GM18520 (cell line): Measurements from ENCODE around the gene ARL6IP1.
A peak's percentile ranks its signal among the peaks of the same experiment; 100 is the strongest.
"Not testable (repeated sequence)": the region's sequence is repeated elsewhere in the genome, so short reads cannot be mapped to it uniquely, and the experiment has no call there.

Experiments
- ATAC-seq: cut with Tn5 transposase; IDR thresholded peaks from one replicate; pipeline ENCODE4 v1.9.1; 2021; ENCODE audit not compliant: unreplicated experiment

The ARL6IP1 gene

DNA sequence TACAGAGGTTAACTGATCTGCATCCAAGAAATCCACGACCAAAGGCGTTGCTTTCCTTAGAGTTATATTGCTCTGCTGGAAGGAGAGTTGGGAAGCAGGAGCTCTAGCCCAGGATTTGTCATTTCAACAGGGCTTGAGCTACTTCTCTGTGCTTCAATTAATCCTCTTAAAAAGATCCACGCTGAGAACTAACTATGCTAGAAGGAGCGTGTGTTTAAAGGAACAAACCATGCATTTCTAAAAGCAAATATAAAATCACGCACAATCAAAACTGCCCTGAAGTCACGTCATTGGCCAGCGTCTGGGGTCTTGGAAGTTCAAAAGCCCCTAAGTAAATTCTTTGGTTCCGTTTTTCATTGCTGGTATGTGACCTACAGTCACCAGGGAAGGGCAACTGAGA, 1.1 kb downstream of the ARL6IP1 start:
- ATAC-seq: no peak

DNA sequence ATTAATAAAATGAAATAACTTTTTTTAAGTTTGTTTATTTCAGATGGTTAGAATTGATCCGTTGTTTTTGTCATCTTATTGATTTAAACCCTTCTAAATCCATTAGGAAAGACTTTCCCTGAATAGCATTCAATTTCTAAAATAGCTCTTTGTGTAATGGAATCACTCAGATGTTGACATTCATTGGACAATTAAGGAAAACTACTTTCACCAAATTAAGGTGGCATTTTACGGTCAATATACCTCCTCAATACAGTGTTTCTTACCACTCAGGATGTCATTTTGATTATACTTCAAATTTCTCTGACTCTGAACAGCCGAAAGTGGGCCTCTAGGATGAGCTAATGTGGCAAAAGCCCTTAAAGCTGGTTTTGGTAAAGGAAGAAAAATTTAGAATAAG, 1.8 kb downstream of the ARL6IP1 start:
- no peak for ATAC-seq

DNA sequence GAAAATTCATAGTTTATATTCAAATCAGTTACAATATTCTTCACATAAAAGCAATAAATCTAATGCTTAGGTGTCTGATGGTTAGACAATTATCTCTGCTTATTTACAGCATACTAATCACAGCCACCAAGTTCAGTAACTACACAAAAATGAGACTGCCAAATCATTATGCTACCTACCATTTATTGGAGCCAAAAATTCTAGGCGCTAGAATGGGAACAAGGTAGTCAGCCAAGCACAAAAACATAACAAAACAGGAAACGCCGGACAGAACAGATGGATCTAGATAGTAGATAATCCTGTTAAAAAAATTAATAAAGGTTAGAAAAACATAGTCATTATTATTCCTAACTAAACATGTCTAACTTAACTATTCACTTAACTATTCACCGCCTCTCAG, 3.6 kb downstream of the ARL6IP1 start:
- ATAC-seq: no peak

DNA sequence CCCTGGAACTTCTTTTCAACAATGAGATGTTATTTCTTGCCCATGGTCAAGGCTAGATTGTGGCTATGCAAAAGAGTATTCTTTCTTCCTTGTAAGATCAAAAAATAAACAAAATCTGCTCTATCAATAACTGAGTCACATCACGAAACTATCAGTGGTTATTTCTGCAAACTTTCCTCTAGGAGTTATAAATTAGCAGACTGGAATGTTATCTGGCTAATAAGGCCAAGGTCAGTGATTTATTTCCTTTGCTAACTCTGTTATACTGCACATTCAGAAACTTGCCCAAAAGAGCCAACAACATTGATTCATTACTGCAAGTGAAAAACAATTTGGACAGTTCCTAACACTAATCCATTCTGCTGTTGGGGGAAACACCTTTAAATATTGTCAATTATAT, 5.0 kb downstream of the ARL6IP1 start:
- ATAC-seq: no peak

DNA sequence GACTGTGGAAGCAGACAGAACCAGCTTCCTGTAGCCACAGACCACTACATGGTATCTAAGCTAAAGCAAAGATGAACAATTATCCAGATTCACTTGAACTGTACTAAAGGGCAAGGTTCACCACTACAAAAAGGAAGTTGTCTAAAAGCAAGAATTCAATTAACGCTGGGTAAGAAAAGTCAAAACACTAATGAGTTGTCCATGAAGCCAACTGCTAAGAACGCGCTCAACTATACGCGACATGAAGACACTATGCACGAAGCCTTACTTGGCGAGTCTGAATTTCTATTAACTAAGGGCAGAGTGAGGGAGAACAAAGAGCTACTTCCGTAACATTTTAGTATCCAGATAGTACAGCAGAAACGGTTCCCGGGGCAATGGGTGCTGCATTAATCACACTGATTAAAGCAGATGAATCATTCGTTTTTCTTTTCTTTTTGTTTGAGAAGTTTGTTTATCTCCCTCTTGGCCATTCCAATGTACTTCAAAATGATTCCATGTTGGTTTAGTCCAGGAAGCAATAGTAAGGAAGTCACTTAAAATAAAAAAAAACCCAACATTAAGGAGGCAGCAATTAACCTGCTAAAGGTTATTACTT, 8.4 kb downstream of the ARL6IP1 start:
- ATAC-seq: no peak

DNA sequence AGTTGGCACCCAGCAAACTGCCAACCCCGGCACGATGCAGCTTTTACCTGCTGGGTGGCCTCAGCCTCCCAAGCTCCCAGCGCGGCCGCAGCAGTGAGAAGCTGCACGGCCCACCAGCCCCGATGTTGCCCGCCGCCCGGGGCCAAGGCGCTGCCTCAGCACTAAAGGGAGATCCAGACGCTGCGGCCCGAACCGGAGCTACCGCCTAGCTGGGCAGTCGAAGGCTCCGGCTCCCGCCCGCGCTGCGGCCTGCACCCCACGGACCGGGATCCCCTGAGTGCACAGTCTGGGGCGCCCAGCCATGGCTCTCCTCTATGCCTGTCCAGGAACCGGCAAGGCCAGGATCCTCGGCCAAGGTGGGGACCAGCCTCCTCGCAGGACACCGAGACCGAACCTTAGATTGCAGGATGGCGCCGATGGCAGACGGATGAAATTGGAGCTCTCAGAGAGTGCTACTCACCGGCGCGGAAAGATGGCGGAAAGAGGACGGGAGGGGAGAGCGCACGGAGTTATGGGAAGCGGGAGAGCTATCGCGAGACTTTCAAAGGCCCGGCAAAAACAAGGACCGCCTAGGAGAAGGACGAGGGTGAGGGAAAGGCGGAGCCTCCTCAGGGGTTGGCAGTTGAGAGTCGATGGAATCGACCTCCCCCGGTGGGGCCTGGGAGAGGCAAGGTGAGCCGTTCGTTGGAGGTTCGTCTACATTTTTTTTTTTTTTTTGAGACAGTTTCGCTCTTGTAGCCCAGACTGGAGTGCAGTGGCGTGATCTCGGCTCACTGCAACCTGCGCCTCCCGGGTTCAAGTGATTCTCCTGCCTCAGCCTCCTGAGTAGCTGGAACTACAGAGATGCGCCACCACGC, 11.3 kb downstream of the ARL6IP1 start, which contains the start of gene RPS15A:
TSS of gene RPS15A (minus strand) at position 485 of the 857 bp plus-strand sequence. CDS start 1,221 bp downstream, outside the sequence.
- peak; percentile 65 for ATAC-seq

DNA sequence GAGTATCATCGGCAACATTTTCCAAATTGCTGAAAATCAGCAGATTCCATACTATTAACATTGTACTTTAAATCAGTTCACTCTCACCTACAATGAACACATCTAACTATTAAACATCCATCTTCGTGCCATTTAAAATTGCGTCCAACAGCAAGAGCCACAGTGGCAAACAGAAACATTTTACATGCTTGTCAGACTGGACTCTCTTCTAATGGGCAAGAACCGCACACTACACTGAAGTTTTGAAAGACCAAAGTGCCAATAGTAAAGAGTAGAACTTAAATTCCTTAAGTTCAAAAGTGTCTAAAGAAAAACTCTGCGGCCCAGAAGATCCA, 11.9 kb downstream of the ARL6IP1 start:
- ATAC-seq: no peak

DNA sequence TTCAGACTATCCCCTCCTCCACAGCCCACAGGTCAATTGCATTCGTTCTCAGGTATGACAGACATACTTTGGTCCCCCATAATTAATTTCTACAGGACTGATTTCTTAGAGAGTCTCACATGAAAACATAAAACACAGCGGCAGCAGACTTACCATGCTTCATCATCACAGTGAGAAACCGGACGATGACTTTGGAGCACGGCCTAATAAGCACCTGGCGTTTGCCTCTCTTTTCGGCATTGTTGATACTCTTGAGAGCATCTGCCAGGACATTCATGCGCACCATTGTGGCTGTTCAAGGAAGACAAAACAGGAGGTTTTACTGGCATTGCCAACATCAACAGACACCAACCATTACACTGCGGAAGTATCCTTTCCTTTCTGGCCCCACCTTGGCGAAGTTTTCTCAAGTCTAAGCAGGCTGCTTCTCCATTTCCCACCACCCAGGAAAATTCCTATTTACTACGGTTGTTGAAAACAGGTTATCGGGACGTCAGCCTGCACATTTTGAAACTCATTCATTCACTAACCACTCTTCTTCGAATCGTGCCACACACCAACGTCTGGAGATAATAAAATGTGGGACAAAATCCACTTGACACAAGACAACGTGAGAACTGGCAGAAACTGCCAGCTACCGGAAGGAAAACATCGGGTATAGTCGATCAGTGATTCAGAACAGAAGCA, 12.4 kb downstream of the ARL6IP1 start:
- no peak for ATAC-seq

DNA sequence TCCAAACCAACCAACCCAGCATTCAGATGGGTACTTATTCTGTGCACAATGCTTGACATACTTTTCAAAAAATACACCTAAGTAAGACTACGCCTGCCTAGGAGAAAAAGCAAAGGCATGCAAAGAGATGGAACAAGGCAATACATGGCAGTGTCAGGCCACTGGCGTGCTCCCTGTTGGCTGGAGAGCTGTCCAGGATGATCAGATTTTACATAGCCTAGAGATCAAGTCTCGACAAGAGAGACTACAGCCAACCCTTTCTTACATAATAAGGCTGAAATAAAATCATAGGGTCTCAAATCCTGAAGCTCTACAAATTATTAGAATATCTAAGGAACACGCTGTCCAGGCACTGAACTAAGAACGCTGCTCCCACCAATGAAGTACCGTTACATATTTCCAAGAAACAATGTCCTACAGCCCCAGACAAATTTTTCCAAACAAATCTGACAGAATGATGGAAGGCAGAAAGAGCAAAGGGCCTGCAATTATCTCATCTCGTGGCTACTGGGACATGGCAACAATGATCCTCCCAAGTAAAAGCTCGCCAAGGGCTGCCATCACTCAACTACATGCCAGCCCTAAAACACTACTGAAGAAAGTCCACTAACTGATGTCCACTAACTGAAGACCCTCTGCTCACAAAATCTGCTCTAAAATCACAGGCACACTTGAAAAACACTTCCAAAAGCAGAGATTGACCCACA, 16.3 kb downstream of the ARL6IP1 start:
- no peak for ATAC-seq

DNA sequence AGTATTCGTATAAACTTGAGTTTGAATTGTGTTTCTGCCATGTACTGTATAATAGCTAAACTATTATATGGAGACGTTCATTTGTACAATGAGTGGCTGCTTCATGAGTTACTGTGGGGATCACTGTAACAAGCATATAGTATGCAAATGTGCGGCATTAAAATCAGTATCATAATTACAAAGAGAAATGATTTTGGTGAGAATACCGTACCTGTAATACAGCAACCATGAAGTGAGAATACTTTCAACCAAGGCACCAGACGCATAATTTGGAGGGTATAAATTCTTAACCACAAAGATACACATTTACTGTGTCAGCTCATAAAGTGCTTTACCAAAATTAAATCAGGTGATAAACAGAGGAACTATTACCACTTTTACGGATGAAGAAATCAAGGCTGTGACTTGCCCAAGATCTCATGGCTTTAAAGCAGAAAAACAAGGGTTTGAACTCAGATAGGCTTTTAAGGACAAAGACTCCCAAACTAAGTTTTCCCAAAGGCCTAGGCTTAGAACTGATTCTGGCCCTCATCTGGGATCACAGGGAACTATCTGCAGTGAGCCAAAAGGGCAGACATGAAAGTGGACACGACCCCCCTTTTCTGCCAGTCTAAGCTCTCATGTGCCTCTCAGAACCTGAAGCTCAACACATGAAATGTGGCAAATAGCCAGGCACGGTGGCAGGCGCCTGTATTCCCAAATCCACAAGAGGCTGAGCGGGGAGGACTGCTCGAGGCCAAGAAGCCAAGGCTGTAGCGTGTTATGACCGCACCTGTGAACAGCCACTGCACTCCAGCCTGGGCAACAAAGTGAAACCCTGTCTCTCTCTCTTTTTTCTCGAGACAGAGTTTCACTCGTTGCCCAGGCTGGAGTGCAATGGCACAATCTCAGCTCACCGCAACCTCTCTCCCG, 17.7 kb downstream of the ARL6IP1 start:
- ATAC-seq: no peak

DNA sequence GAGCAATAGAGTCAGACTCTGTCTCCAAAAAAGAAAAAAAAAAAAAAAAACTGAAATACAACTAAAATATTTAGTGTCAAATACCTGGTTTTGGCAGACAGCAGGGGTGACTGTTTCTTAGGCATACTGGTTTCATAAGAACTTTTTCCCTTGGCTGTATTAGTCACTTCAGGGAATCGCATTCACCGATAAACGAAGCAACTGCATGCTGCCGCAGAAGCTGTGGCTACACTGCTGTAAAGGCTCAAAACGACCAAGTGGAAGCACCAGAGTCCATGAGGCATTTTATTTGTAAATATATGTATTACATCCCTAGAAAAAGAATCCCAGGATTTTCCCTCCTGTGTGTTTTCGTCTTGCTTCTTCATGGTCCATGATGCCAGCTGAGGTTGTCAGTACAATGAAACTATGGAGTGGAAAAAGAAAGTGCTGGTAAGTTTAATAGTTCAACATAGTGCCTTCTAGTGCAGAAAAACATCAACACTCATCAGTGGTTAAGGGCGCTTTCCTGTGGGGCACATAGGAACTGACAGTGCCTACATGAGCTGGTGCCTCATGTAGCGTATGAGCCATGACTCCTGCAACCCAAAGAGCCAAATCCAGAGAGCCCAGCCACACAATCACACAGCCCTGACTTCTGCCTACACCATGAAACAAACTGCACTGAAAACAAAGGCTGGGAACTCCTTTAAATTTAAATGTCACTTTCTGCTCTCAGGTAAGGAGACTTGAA, 18.5 kb downstream of the ARL6IP1 start:
- no peak for ATAC-seq

DNA sequence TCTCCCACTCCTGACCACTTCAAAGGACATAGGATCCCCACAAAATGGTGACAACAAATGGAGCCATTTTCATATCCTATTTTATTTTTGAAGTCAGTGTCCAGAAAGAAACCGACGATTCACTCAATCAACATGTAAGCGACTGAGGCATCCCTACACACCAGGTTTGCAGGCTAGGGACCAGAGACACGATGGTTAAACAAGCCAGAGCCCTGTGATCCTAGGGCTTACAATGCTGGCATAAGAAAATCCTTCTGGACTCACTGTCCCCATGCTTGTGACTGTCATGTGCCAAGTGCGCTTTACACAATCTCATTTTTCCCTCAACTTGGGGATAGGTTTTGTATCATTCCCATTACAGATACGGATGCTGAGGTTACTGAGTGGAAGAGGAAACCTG, 20.1 kb downstream of the ARL6IP1 start:
- not testable (repeated sequence) for ATAC-seq

DNA sequence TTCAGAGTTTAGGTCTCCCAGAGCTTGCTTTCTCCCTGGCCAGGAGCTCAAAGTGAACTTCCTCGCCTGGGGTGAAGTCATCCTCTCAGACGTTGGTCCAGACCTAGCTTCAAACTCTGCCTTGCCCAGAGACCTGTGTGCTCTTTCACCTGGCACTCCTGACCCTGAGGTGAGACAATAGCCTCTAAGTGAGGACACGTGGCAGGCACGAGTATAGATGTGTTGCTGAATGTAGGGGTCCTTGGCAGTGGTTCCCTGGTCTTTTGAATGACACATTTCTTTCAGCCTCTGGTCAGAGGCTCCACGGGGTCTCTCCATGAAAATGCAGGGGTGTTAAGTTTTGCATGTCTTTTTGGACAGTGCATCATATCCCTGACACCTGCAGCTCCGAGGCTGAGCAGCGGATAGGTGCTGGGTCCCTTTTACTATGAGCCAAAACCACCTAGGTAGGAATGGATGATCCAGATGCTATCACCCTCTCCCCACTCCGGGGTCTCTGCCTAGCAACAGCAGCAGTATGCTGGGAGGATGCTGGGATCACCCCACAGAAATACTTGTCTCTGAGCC, 20.8 kb downstream of the ARL6IP1 start:
- not testable (repeated sequence) for ATAC-seq

DNA sequence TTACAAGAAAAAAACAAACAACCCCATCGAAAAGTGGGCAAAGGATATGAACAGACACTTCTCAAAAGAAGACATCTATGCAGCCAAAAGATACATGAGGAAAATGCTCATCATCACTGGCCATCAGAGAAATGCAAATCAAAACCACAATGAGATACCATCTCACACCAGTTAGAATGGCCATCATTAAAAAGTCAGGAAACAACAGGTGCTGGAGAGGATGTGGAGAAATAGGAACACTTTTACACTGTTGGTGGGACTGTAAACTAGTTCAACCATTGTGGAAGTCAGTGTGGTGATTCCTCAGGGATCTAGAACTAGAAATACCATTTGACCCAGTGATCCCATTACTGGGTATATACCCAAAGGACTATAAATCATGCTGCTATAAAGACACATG, 23.7 kb downstream of the ARL6IP1 start:
- not testable (repeated sequence) for ATAC-seq

DNA sequence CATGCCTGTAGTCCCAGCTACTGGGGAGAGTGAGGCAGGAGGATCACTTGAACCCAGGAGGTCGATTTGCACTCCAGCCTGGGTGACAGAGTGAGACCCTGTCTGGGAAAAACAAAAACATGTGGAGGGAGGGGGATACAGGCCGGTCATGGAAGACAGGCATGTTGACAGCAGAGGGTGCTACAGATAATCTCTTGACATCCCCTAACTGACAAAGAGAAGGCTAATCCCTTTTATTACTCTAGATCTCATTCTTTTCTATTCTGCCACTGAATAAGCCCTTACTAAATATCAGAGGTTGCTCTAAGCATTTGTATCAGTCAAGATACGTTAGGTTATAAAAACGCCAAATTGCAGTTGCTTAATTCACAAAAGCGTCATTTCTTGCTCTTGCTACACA, 25.0 kb downstream of the ARL6IP1 start:
- not testable (repeated sequence) for ATAC-seq

DNA sequence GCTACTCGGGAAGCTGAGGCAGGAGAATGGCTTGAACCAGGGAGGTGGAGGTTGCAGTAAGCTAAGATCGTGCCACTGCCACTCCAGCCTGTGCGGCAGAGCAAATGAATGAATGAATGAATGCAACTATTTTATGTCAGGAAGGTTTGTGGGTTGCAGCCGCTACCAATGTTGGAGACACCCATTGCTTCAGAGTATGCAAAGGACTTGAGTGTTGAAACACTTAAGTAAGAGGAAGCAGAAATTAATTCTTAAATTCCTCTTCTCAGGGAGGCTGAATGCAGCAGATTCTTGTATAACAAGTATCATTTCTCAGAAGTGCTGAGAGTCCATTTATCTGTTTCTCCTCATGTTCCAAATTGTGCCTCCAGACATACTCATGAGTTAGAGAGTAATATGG, 26.7 kb downstream of the ARL6IP1 start:
- ATAC-seq: not testable (repeated sequence)

DNA sequence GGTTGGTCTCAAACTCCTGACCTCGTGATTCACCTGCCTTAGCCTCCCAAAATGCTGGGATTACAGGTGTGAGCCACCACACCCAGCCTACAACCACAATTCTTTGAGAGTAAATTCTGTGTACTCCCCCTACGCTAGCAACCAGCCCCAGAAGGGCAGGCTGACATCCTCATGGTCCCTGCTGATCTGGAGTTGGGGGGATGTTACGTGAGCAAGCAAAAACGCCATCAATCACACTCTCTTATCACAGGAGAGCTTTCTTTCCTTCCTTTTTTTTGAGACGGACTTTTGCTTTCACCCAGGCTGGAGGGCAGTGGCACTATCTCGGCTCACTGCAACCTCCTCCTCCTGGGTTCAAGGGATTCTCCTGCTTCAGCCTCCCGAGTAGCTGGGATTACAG, 29.2 kb downstream of the ARL6IP1 start:
- ATAC-seq: not testable (repeated sequence)

DNA sequence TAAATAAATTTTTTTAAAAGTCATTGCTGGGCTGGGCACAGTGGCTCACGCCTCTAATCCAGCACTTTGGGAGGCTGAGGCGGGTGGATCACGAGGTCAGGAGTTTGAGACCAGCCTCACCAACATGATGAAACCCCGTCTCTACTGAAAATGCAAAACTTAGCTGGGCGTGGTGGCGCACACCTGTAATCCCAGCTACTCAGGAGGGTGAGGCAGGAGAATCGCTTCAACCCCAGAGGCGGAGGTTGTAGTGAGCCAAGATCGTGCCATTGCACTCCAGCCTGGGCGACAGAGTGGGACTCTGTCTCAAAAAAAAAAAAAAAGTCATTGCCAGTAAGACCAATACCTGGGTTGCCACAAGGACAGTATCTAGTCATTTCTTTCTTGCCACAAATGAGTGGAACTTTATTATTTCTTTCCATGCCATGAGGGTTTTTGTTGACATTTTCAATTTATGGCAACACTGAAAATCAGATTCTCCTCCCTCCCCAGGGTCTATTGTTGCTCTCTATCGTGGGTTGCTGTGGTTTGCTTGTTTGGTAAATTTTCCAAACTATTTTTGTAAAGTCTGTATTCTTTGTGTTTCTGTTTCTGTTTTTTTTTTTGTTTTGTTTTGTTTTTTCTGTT, 30.9 kb downstream of the ARL6IP1 start:
- not testable (repeated sequence) for ATAC-seq

DNA sequence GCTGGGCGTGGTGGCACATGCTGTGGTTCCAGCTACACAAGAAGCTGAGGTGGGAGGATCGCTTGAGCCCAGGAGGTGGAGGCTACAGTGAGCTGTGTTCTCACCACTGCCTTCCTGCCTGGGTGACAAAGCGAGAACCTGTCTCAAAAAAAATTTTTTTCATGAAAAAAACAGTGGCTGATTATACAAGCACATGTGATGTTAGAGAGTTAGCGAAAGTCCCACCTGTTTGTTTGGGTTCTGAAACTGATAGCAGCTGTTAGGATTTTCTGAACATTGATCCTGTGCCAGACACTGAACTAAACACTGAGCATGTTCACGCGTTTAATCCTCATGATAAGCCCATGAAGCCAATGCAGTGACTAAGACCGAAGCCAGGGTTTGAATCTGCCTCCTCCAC, 34.1 kb downstream of the ARL6IP1 start:
- peak; percentile 53 for ATAC-seq
